H1 (cell line): Measurements from ENCODE around the gene ZBTB37.
"Not testable (repeated sequence)": the region's sequence is repeated elsewhere in the genome, so short reads cannot be mapped to it uniquely, and the experiment has no call there.

Experiments
- CEBPB ChIP-seq: IDR thresholded peaks from 2 replicates; pipeline ENCODE4 v1.6.1; 2012; ENCODE audit warnings: low read depth, low read length
- SRF ChIP-seq: IDR thresholded peaks from 2 replicates; pipeline ENCODE4 v1.6.1; 2011; ENCODE audit warnings: mild to moderate bottlenecking, low read depth, low read length, moderate library complexity
- TAF7 ChIP-seq: optimal IDR thresholded peaks from 2 replicates; pipeline ENCODE3; 2011; ENCODE audit warnings: low read depth, mild to moderate bottlenecking, inconsistent platforms, low read length, moderate library complexity, borderline replicate concordance
- TF ChIP-seq, protein P1 (sequence below): IDR thresholded peaks from 2 replicates; pipeline ENCODE4 v1.6.1; 2011; ENCODE audit warnings: low read length, improper control_type of control experiment

DNA sequence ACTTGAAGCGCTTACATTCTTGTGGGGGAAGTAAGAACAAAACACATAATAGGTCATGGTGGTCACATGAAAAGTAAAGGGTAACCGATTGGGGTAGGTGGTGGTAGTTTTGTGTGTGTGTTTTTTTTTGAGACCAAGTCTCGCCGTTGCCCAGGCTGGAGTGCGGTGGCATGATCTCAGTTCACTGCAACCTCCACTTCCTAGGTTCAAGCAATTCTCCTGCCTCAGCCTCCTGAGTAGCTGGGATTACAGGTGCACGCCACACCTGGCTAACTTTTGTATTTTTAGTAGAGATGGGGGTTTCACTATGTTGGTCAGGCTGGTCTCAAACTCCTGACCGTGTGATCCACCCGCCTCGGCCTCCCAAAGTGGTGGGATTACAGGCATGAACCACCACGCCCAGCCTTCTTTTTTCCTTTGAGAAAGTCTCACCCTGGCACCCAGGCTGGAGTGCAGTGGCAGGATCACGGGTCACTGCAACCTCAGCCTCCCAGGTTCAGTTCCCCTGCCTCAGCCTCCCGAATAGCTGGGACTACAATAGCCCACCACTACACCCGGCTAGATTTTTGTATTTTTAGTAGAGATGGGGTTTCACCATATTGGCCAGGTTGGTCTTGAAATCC lies 5.9 kb upstream of the ZBTB37 start:
- not testable (repeated sequence) for TF ChIP-seq TAF7, CEBPB, SRF
- TF ChIP-seq, protein P1, sequence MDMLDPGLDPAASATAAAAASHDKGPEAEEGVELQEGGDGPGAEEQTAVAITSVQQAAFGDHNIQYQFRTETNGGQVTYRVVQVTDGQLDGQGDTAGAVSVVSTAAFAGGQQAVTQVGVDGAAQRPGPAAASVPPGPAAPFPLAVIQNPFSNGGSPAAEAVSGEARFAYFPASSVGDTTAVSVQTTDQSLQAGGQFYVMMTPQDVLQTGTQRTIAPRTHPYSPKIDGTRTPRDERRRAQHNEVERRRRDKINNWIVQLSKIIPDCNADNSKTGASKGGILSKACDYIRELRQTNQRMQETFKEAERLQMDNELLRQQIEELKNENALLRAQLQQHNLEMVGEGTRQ: not testable (repeated sequence)
